ENCODE measurements around the gene SMPX. TPM values are rescaled to one million over a fixed set of nuclear protein-coding genes. Genes with fewer than 3 reads are reported as not detected.
A peak's percentile ranks its signal among the peaks of the same experiment; 100 is the strongest.

Gene SMPX
- total RNA-seq, 4 donors from 2014 or later, result not detected

- Histone ChIP-seq H3K9me3 (no peaks in the 10 kb centered on the region), H3K4me1 (no peaks in the 10 kb centered on the region), H3K36me3 (no peaks in the 10 kb centered on the region), H3K27ac (no peak overlapping the region), H3K27me3 (no peaks in the 10 kb centered on the region), H3K4me3 (no peak overlapping the region)
- TF ChIP-seq POLR2A (IDR thresholded peaks at IDR 0.05) (no peak), CTCF (IDR thresholded peaks at IDR 0.05) (no peak)
- no peak for DNase-seq
Observed at GRCh38 chrX:21749924-21750323, 8.0 kb downstream of the SMPX start.

GRCh38 chrX:21748235-21748634 is 9.7 kb downstream of the SMPX start:
- Histone ChIP-seq H3K9me3 (no peaks in the 10 kb centered on the region), H3K27ac (no peak overlapping the region), H3K4me3 (no peak overlapping the region), H3K36me3 (no peaks in the 10 kb centered on the region), H3K27me3 (no peaks in the 10 kb centered on the region), H3K4me1 (no peaks in the 10 kb centered on the region)
- TF ChIP-seq POLR2A (IDR thresholded peaks at IDR 0.05) (no peak), CTCF (IDR thresholded peaks at IDR 0.05) (no peak)
- DNase-seq, result no peak

- DNase-seq, result no peak
- Histone ChIP-seq H3K4me3 (no peak overlapping the region), H3K27me3 (no peaks in the 10 kb centered on the region), H3K27ac (no peak overlapping the region), H3K9me3 (no peaks in the 10 kb centered on the region), H3K36me3 (no peaks in the 10 kb centered on the region), H3K4me1 (no peaks in the 10 kb centered on the region)
- TF ChIP-seq POLR2A (IDR thresholded peaks at IDR 0.05) (no peak), CTCF (IDR thresholded peaks at IDR 0.05) (no peak)
Observed at GRCh38 chrX:21747558-21747957, 10.4 kb downstream of the SMPX start.

- Histone ChIP-seq H3K27me3 (no peaks in the 10 kb centered on the region), H3K4me1 (no peaks in the 10 kb centered on the region), H3K27ac (no peak overlapping the region), H3K4me3 (no peak overlapping the region), H3K36me3 (no peaks in the 10 kb centered on the region), H3K9me3 (no peaks in the 10 kb centered on the region)
- no peak for TF ChIP-seq POLR2A (IDR thresholded peaks at IDR 0.05)
- TF ChIP-seq CTCF (IDR thresholded peaks at IDR 0.05), result peak; percentile 22 to 46 (median 38)
- DNase-seq, result peak in 2 of 3 donors; percentile 17 to 72
Observed at GRCh38 chrX:21745756-21746155, 12.2 kb downstream of the SMPX start.

- Histone ChIP-seq H3K27ac (no peak overlapping the region), H3K4me1 (no peaks in the 10 kb centered on the region), H3K27me3 (no peaks in the 10 kb centered on the region), H3K4me3 (no peak overlapping the region), H3K9me3 (no peaks in the 10 kb centered on the region), H3K36me3 (no peaks in the 10 kb centered on the region)
- DNase-seq, result no peak
- TF ChIP-seq CTCF (IDR thresholded peaks at IDR 0.05) (no peak), POLR2A (IDR thresholded peaks at IDR 0.05) (no peak)
Observed at GRCh38 chrX:21744721-21745120, 13.2 kb downstream of the SMPX start.

- no peak for DNase-seq
- Histone ChIP-seq H3K36me3 (no peaks in the 10 kb centered on the region), H3K4me3 (no peak overlapping the region), H3K9me3 (no peaks in the 10 kb centered on the region), H3K27ac (no peak overlapping the region), H3K27me3 (no peaks in the 10 kb centered on the region), H3K4me1 (no peaks in the 10 kb centered on the region)
- TF ChIP-seq POLR2A (IDR thresholded peaks at IDR 0.05), result no peak
- no peak for TF ChIP-seq CTCF (IDR thresholded peaks at IDR 0.05)
Observed at GRCh38 chrX:21744060-21744459, 13.9 kb downstream of the SMPX start.
